Breast epithelium (tissue), 3 donors: ENCODE measurements around the gene PADI2.

Source experiments
- POLR2A ChIP-seq: fragments of 450-650 bp; IDR thresholded peaks from one replicate; pipeline ENCODE4 v1.6.1; 2016; ENCODE audit warnings: antibody characterized with exemption, mild to moderate bottlenecking, moderate library complexity
- TF ChIP-seq, protein P1 (sequence below), 3 donors: fragments of 450-650 bp; IDR thresholded peaks; one replicate each; pipeline ENCODE4 v1.5.1; 2016 to 2017; ENCODE audit warnings: antibody characterized with exemption in 3 of 3, mild to moderate bottlenecking in 3 of 3, moderate library complexity in 3 of 3

DNA sequence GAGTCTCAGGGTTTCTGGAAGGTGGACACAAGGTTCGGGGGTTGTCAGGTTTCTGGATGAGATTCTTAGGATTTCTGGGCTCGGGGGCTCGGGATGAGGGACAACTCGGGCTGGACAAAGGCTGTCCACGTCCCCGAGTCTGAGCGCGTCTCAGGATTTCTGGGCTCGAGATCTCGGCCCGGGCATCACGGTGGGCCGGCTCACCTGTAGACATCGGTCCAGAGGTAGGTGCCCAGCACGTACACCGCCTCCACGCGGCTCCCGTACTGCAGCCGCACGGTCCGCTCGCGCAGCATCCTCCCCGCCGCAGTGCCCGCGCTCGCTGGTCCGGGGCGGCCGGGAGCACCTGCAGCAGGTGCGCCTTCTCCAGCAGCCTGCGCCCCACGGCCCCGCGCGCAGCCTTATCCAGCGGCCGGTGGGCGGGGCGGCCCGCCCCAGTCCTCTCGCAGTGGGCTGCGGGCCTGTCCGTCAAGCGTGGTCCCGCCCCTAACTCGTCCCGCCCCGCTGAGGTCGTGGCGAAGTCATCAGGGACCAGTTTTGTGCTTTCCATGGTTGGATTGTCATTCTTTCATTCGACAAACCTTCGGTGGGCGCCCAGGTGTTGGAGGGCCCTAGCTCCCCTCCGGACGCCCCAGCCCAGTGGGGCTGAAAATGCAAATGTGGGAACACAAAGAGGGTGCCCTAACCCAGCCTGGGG lies at the start of gene PADI2:
- TF ChIP-seq, protein P1, sequence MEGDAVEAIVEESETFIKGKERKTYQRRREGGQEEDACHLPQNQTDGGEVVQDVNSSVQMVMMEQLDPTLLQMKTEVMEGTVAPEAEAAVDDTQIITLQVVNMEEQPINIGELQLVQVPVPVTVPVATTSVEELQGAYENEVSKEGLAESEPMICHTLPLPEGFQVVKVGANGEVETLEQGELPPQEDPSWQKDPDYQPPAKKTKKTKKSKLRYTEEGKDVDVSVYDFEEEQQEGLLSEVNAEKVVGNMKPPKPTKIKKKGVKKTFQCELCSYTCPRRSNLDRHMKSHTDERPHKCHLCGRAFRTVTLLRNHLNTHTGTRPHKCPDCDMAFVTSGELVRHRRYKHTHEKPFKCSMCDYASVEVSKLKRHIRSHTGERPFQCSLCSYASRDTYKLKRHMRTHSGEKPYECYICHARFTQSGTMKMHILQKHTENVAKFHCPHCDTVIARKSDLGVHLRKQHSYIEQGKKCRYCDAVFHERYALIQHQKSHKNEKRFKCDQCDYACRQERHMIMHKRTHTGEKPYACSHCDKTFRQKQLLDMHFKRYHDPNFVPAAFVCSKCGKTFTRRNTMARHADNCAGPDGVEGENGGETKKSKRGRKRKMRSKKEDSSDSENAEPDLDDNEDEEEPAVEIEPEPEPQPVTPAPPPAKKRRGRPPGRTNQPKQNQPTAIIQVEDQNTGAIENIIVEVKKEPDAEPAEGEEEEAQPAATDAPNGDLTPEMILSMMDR (IDR thresholded peaks at IDR 0.05): no peak
- TF ChIP-seq POLR2A: no peak
